Kidney epithelial cell (primary cell): ENCODE results near the gene CCDC182. TPM values are rescaled to one million over a fixed set of nuclear protein-coding genes. Genes with fewer than 3 reads are reported as not detected.

Experiments
- DNase-seq: peaks from one replicate; pipeline ENCODE4 v3.0.0-alpha.2; 2010; ENCODE audit warnings: low read depth
- H3K27me3 ChIP-seq: 2 replicates; pipeline ENCODE4 v1.6.0; 2011; ENCODE audit warnings: low read length; ENCODE audit not compliant: control insufficient read depth, insufficient read depth
- H3K36me3 ChIP-seq: 2 replicates; pipeline ENCODE4 v1.5.1; 2011; ENCODE audit warnings: low read length; ENCODE audit not compliant: control insufficient read depth, insufficient read depth
- H3K4me3 ChIP-seq: 2 replicates; pipeline ENCODE4 v1.5.1; 2011; ENCODE audit warnings: low read depth, mild to moderate bottlenecking, control low read depth, low read length
- total RNA-seq: library from RNA; depleted of rRNA; stranded (reverse); fragments of >200 nt; gene quantifications from 2 replicates; pipeline ENCODE4 v1.2.3, GENCODE V29; 2015
- TF ChIP-seq, protein P1 (sequence below): IDR thresholded peaks from 2 replicates; pipeline ENCODE4 v1.5.1; 2011; ENCODE audit warnings: mild to moderate bottlenecking, moderate library complexity, low read length, control low read depth, inconsistent platforms; ENCODE audit not compliant: insufficient read depth, poor library complexity, severe bottlenecking

The CCDC182 gene
- total RNA-seq, 1 donor from 2014 or later: not detected

DNA sequence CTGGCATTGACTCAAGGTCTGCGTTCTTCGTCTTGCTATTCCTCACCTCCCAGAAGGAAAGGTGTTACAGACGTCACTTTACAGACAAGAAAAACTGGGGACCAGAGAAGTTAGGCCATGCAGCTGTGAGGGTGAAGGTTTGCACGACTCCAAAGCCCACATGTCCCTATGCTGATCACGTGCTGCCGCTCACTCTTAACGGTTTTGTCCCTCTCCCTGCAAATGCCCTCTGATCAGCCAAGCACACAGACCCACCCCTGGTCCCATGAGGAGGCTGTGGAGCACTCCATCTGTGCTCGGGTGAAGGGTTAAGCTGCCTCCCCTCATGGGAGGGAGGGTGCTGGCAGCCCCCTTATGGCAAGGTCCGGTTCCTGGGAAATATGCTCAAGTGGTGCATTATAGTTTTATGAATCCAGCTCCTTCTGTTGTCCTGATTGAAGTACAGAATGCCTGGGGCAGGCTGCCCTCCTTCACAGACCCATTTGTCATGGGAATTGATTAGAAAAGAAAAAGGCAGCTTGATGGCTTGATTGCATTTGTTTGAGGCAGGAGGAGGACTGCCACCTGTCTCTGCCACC, 18.8 kb downstream of the CCDC182 start:
- Histone ChIP-seq H3K27me3 (peaks cover 42% of the 10 kb centered on the region), H3K4me3 (no peak overlapping the region), H3K36me3 (no peaks in the 10 kb centered on the region)
- TF ChIP-seq, protein P1, sequence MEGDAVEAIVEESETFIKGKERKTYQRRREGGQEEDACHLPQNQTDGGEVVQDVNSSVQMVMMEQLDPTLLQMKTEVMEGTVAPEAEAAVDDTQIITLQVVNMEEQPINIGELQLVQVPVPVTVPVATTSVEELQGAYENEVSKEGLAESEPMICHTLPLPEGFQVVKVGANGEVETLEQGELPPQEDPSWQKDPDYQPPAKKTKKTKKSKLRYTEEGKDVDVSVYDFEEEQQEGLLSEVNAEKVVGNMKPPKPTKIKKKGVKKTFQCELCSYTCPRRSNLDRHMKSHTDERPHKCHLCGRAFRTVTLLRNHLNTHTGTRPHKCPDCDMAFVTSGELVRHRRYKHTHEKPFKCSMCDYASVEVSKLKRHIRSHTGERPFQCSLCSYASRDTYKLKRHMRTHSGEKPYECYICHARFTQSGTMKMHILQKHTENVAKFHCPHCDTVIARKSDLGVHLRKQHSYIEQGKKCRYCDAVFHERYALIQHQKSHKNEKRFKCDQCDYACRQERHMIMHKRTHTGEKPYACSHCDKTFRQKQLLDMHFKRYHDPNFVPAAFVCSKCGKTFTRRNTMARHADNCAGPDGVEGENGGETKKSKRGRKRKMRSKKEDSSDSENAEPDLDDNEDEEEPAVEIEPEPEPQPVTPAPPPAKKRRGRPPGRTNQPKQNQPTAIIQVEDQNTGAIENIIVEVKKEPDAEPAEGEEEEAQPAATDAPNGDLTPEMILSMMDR: no peak
- no peak for DNase-seq

DNA sequence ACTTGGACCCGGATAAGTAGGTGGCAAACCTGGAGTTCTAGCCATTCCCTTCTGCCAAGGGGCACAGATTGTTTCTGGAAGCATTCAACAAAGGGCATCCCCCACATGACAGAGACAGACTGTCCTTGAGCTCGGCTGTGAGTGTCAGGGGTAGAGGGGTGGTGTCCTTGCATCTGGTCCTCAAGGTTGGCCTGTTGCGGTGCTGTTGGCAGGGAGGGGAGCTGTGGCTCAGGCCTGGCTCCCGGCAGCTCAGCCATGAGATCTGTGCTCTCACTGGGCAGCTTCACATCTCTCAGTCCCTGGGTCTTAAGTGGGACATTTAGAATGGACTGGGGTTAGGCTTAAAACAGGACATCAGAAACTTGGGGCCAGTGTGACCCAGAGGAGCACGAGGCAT, 20.4 kb downstream of the CCDC182 start:
- Histone ChIP-seq H3K27me3 (peaks cover 35% of the 10 kb centered on the region), H3K4me3 (no peak overlapping the region), H3K36me3 (no peaks in the 10 kb centered on the region)
- TF ChIP-seq, protein P1: no peak
- no peak for DNase-seq

DNA sequence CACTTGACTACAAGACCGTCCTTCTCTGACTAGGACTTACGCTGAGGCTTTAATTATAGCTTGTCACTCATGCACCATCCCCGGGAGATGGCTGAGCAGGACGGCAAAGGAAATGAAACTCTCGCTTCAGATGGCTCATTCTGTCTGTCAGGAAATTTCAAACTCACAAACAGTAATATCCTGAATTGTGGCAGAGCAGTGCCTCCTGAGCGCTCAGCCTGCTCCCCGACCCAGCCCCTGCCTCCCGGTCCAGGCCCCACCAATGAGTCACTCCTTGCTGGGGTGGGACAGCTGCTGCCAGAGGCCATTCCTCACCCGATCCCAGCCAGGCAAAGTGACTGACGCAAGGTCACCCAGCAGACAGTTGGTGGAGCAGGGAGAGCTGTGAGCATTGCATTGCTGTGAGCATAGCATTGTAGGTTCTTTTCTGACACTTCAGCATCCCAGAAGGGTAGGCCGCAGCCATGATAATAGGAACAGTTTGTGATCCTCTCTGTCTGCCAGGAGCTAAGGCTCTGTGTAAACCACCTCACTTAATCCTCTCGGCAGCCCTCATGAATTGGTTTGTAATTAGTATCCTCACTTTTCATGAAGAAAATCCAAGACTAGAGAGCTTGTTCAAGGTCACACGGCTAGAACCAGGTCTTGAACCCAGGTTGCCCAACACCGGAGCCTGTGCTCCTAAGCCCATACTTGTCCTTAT, 20.9 kb downstream of the CCDC182 start:
- TF ChIP-seq, protein P1: no peak
- peaks cover 39% of the 10 kb centered on the region for H3K27me3 ChIP-seq
- DNase-seq: no peak
- no peak overlapping the region for H3K4me3 ChIP-seq
- H3K36me3 ChIP-seq: no peaks in the 10 kb centered on the region

GRCh38 chr17:57723427-57724025, 21.6 kb downstream of the CCDC182 start:
- Histone ChIP-seq H3K27me3 (peaks cover 38% of the 10 kb centered on the region), H3K4me3 (no peak overlapping the region), H3K36me3 (no peaks in the 10 kb centered on the region)
- TF ChIP-seq, protein P1: no peak
- peak; percentile 79 for DNase-seq

GRCh38 chr17:57722704-57723043, 22.4 kb downstream of the CCDC182 start:
- Histone ChIP-seq H3K4me3 (no peak overlapping the region), H3K27me3 (peaks cover 32% of the 10 kb centered on the region), H3K36me3 (no peaks in the 10 kb centered on the region)
- TF ChIP-seq, protein P1: no peak
- DNase-seq: no peak
